ENCODE results near the gene TMEM151B.

TMEM151B gene

DNA sequence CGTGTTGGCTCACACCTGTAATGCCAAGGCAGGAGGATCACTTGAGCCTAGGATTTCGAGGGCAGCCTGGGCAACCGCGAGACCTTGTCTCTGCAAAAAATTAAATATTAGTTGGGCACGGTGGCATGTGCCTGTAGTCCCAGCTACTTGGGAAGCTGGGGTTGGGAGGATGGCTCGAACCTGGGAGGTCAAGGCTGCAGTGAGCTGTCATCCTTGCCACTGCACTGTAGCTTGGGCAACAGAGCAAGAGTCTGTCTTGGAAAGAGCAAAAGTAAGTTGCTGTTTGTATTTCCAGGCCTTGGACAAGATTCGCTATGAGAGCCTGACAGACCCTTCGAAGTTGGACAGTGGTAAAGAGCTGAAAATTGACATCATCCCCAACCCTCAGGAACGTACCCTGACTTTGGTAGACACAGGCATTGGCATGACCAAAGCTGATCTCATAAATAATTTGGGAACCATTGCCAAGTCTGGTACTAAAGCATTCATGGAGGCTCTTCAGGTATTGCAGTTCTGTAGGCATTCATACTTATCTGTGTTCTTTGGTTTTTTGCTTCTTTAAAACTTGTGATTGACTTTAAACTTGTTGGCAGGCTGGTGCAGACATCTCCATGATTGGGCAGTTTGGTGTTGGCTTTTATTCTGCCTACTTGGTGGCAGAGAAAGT, 21.0 kb upstream of the TMEM151B start:
- TF ChIP-seq TAF1 (IDR thresholded peaks at IDR 0.05; ENCODE audit: borderline replicate concordance, insufficient read depth, low read length) (no peak), SIN3A (IDR thresholded peaks at IDR 0.05; ENCODE audit: borderline replicate concordance, insufficient read depth, low read length) (no peak), POLR2AphosphoS5 (IDR thresholded peaks at IDR 0.05; ENCODE audit: low read depth, low read length) (no peak), FOXP2 (optimal IDR thresholded peaks at IDR 0.05; ENCODE audit: borderline replicate concordance, extremely low read depth, extremely low read length, insufficient read depth) (no peak)
- TF ChIP-seq, protein P1, sequence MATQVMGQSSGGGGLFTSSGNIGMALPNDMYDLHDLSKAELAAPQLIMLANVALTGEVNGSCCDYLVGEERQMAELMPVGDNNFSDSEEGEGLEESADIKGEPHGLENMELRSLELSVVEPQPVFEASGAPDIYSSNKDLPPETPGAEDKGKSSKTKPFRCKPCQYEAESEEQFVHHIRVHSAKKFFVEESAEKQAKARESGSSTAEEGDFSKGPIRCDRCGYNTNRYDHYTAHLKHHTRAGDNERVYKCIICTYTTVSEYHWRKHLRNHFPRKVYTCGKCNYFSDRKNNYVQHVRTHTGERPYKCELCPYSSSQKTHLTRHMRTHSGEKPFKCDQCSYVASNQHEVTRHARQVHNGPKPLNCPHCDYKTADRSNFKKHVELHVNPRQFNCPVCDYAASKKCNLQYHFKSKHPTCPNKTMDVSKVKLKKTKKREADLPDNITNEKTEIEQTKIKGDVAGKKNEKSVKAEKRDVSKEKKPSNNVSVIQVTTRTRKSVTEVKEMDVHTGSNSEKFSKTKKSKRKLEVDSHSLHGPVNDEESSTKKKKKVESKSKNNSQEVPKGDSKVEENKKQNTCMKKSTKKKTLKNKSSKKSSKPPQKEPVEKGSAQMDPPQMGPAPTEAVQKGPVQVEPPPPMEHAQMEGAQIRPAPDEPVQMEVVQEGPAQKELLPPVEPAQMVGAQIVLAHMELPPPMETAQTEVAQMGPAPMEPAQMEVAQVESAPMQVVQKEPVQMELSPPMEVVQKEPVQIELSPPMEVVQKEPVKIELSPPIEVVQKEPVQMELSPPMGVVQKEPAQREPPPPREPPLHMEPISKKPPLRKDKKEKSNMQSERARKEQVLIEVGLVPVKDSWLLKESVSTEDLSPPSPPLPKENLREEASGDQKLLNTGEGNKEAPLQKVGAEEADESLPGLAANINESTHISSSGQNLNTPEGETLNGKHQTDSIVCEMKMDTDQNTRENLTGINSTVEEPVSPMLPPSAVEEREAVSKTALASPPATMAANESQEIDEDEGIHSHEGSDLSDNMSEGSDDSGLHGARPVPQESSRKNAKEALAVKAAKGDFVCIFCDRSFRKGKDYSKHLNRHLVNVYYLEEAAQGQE (IDR thresholded peaks at IDR 0.05; ENCODE audit: insufficient read depth in 1 of 2, low read depth in 2 of 2, low read length in 2 of 2) = no peak

DNA sequence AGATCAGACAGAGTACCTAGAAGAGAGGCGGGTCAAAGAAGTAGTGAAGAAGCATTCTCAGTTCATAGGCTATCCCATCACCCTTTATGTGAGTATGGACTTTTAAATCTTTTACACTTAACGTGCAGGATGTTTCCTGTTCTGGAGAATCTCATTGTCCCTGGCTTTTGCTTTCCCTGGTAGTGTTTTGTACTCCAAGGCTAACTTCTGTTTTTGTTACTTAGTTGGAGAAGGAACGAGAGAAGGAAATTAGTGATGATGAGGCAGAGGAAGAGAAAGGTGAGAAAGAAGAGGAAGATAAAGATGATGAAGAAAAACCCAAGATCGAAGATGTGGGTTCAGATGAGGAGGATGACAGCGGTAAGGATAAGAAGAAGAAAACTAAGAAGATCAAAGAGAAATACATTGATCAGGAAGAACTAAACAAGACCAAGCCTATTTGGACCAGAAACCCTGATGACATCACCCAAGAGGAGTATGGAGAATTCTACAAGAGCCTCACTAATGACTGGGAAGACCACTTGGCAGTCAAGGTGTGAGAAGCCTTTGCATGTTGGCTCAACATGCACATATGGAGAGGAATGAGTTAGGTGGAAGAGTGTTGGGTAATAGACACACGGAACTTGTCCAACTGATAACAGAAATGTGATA, 20.1 kb upstream of the TMEM151B start:
- TF ChIP-seq TAF1 (IDR thresholded peaks at IDR 0.05; ENCODE audit: borderline replicate concordance, insufficient read depth, low read length) = no peak
- TF ChIP-seq, protein P1 (IDR thresholded peaks at IDR 0.05; ENCODE audit: insufficient read depth in 1 of 2, low read depth in 2 of 2, low read length in 2 of 2) = no peak
- TF ChIP-seq FOXP2 (optimal IDR thresholded peaks at IDR 0.05; ENCODE audit: borderline replicate concordance, extremely low read depth, extremely low read length, insufficient read depth) = no peak
- peak; percentile 18 for TF ChIP-seq POLR2AphosphoS5 (IDR thresholded peaks at IDR 0.05; ENCODE audit: low read depth, low read length)

DNA sequence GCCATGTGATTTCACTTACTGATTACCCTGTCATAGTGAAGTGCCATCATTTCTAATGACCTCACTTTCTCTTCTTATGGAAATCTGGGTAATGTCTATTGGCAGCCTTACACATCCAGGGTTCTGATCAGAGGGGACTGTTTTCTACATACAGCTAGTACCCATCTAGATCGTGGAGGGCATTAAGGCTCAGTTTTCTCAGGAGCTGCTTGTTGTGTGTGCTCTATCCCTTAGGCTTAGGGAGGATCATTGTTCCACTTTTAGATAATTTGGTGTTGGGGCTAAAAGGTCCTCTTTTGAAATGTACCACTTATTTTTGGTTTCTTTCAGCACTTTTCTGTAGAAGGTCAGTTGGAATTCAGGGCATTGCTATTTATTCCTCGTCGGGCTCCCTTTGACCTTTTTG, 19.5 kb upstream of the TMEM151B start:
- no peak for TF ChIP-seq TAF1 (IDR thresholded peaks at IDR 0.05; ENCODE audit: borderline replicate concordance, insufficient read depth, low read length)
- TF ChIP-seq, protein P1 (IDR thresholded peaks at IDR 0.05; ENCODE audit: insufficient read depth in 1 of 2, low read depth in 2 of 2, low read length in 2 of 2) = no peak
- TF ChIP-seq FOXP2 (optimal IDR thresholded peaks at IDR 0.05; ENCODE audit: borderline replicate concordance, extremely low read depth, extremely low read length, insufficient read depth) = no peak
- peak; percentile 17 for TF ChIP-seq POLR2AphosphoS5 (IDR thresholded peaks at IDR 0.05; ENCODE audit: low read depth, low read length)
- TF ChIP-seq SIN3A (IDR thresholded peaks at IDR 0.05; ENCODE audit: borderline replicate concordance, insufficient read depth, low read length) = no peak

DNA sequence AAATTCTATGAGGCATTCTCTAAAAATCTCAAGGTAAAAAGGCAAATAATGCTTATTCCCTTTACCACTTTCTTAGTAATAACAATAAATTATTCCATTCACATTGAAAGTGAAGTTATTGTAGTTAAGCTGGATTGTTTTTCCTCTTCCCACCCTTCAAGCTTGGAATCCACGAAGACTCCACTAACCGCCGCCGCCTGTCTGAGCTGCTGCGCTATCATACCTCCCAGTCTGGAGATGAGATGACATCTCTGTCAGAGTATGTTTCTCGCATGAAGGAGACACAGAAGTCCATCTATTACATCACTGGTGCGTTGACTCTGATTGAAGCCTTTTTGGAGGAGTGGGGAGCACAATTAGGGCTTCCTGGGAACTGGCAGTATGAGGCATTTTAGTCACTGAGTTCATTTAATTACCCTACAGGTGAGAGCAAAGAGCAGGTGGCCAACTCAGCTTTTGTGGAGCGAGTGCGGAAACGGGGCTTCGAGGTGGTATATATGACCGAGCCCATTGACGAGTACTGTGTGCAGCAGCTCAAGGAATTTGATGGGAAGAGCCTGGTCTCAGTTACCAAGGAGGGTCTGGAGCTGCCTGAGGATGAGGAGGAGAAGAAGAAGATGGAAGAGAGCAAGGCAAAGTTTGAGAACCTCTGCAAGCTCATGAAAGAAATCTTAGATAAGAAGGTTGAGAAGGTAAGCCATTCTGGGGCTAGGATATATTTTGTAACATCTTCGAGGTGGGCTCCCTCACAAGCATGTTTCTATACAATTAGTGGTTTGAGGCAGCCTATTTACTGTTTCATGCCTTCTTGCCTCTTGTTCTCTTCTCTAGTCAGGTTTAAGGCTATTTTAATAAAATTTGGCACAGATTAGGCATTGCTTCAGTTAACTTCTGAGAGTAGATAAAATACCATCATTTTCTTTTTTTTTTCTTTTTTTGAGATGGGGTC, 18.4 kb upstream of the TMEM151B start:
- no peak for TF ChIP-seq TAF1 (IDR thresholded peaks at IDR 0.05; ENCODE audit: borderline replicate concordance, insufficient read depth, low read length)
- no peak for TF ChIP-seq SIN3A (IDR thresholded peaks at IDR 0.05; ENCODE audit: borderline replicate concordance, insufficient read depth, low read length)
- TF ChIP-seq FOXP2 (optimal IDR thresholded peaks at IDR 0.05; ENCODE audit: borderline replicate concordance, extremely low read depth, extremely low read length, insufficient read depth) = no peak
- TF ChIP-seq POLR2AphosphoS5 (IDR thresholded peaks at IDR 0.05; ENCODE audit: low read depth, low read length) = peak; percentile 60
- TF ChIP-seq, protein P1 (IDR thresholded peaks at IDR 0.05; ENCODE audit: insufficient read depth in 1 of 2, low read depth in 2 of 2, low read length in 2 of 2) = no peak

Data from PFSK-1 (cell line).